HG03139 (cell line): ENCODE measurements around the gene WDPCP.
"Not testable (repeated sequence)": the region's sequence is repeated elsewhere in the genome, so short reads cannot be mapped to it uniquely, and the experiment has no call there.

ENCODE experiments used
- ATAC-seq: cut with Tn5 transposase; IDR thresholded peaks from one replicate; pipeline ENCODE4 v1.9.1; 2021; ENCODE audit not compliant: unreplicated experiment

The WDPCP gene

GRCh38 chr2:63378589-63378988 lies 209.7 kb downstream of the WDPCP start:
- ATAC-seq: no peak

GRCh38 chr2:63374341-63374740 lies 213.9 kb downstream of the WDPCP start:
- ATAC-seq: no peak

- ATAC-seq: no peak
Measured at GRCh38 chr2:63372549-63372948, 215.7 kb downstream of the WDPCP start.

- ATAC-seq: no peak
Measured at GRCh38 chr2:63369146-63369545, 219.1 kb downstream of the WDPCP start.

- ATAC-seq: no peak
Measured at GRCh38 chr2:63364866-63365265, 223.4 kb downstream of the WDPCP start.

GRCh38 chr2:63357722-63358121 lies 230.6 kb downstream of the WDPCP start:
- not testable (repeated sequence) for ATAC-seq

- no peak for ATAC-seq
Measured at GRCh38 chr2:63347361-63347760, 240.9 kb downstream of the WDPCP start.

- no peak for ATAC-seq
Measured at GRCh38 chr2:63346411-63346810, 241.9 kb downstream of the WDPCP start.

GRCh38 chr2:63345285-63345633 lies 243.0 kb downstream of the WDPCP start:
- no peak for ATAC-seq

- ATAC-seq: no peak
Measured at GRCh38 chr2:63344575-63345284, 243.5 kb downstream of the WDPCP start.

- ATAC-seq: no peak
Measured at GRCh38 chr2:63343397-63344109, 244.7 kb downstream of the WDPCP start.

- no peak for ATAC-seq
Measured at GRCh38 chr2:63340443-63340842, 247.8 kb downstream of the WDPCP start.

- ATAC-seq: no peak
Measured at GRCh38 chr2:63334910-63335309, 253.4 kb downstream of the WDPCP start.

- no peak for ATAC-seq
Measured at GRCh38 chr2:63326473-63326872, 261.8 kb downstream of the WDPCP start.

GRCh38 chr2:63323662-63324061 lies 264.6 kb downstream of the WDPCP start:
- ATAC-seq: not testable (repeated sequence)

GRCh38 chr2:63321973-63322372 lies 266.3 kb downstream of the WDPCP start:
- not testable (repeated sequence) for ATAC-seq

- ATAC-seq: no peak
Measured at GRCh38 chr2:63320669-63321068, 267.6 kb downstream of the WDPCP start.

GRCh38 chr2:63310614-63311013 lies 277.7 kb downstream of the WDPCP start:
- ATAC-seq: no peak

GRCh38 chr2:63301481-63301880 lies 286.8 kb downstream of the WDPCP start:
- no peak for ATAC-seq

GRCh38 chr2:63300835-63301234 lies 287.4 kb downstream of the WDPCP start:
- no peak for ATAC-seq

- ATAC-seq: no peak
Measured at GRCh38 chr2:63287956-63288355, 300.3 kb downstream of the WDPCP start.

GRCh38 chr2:63286520-63286919 lies 301.8 kb downstream of the WDPCP start:
- not testable (repeated sequence) for ATAC-seq

GRCh38 chr2:63283273-63283672 lies 305.0 kb downstream of the WDPCP start:
- no peak for ATAC-seq
